NB4 (cell line): ENCODE data around the gene GOLGA7B.

Source experiments
- CTCF ChIP-seq: IDR thresholded peaks from one replicate; pipeline ENCODE4 v1.5.1; 2012; ENCODE audit warnings: low read depth, low read length
- POLR2A ChIP-seq: IDR thresholded peaks from 2 replicates; pipeline ENCODE4 v1.6.1; 2011; ENCODE audit warnings: mild to moderate bottlenecking; ENCODE audit not compliant: insufficient read length; ENCODE audit errors: extremely low read depth
- TF ChIP-seq, protein P1 (sequence below): IDR thresholded peaks from 2 replicates; pipeline ENCODE4 v1.6.1; 2011; ENCODE audit warnings: low read depth, low read length

- TF ChIP-seq CTCF, result no peak
- TF ChIP-seq POLR2A, result no peak
- TF ChIP-seq, protein P1, sequence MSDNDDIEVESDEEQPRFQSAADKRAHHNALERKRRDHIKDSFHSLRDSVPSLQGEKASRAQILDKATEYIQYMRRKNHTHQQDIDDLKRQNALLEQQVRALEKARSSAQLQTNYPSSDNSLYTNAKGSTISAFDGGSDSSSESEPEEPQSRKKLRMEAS, result no peak
These were observed 19.6 kb upstream of the GOLGA7B start for GRCh38 chr10:97830064-97830463.
